GM19351 (cell line): ENCODE measurements around the gene ANKRD53.
A peak's percentile ranks its signal among the peaks of the same experiment; 100 is the strongest.
"Not testable (repeated sequence)": the region's sequence is repeated elsewhere in the genome, so short reads cannot be mapped to it uniquely, and the experiment has no call there.

ENCODE experiments used
- ATAC-seq: cut with Tn5 transposase; IDR thresholded peaks from one replicate; pipeline ENCODE4 v1.9.1; 2021; ENCODE audit warnings: mild to moderate bottlenecking, moderate library complexity; ENCODE audit not compliant: unreplicated experiment

ANKRD53 gene

DNA sequence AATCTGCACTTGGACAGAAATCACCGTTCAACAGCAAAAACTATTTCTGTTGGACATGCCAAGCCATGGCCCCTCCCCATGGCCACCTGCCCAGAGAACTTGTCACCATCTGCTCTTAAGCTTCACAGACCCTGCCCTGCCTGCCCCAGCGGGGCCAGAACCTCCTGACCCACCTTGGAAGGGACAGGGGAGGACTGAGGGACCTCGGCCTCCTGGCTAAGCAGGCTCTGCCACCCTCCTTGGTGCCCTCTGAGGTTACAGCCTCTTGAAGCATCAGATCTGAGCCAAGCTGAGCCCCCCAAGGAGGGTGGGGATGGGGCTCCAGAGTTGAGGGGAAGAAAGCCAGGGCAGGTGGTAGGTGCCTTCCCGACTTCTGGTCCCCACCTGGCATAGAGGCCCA, 9.7 kb downstream of the ANKRD53 start:
- no peak for ATAC-seq

DNA sequence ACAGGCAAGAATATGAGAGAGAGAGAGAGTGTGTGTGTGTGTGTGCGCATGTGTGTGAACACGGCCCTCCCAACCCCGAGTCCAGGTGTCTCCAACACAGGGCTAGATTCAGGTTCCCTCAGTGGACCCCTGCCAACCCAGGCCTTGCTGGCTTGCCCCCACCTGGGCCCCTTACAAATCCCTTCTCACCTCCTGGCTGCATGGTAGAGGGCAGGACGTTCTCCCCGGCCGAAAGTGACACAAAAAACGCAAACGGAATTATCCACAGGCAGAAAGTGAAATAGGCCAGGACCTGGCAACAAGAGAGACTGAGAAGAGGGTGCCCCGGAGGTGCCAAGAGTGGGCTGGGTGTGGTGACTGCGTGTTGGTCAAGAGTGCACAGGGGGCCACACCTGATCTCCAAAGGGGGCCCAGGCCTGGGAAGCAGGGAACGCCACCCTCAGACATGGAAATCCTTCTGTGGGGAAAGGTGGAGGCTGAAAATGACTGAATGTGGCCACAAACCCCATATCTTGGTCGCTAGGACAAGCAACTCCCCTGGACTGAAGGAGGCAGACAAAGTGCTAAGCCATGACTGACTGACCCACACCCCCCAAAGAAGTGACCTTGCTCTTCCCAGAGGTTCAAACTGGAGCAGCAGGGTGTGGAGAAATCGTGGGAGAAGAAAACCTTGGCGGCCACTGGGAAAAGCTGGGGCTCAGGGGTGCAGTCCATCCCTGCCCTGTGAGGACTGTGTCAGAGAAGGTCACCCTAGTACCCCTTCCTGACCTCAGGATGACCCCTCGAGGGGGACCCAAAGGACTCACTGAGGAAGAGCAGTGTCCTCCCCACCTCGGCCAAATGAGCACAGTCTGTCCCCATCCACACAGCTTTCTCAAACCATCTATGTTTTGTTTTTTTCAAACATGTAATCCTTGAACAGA, 10.6 kb downstream of the ANKRD53 start:
- no peak for ATAC-seq

DNA sequence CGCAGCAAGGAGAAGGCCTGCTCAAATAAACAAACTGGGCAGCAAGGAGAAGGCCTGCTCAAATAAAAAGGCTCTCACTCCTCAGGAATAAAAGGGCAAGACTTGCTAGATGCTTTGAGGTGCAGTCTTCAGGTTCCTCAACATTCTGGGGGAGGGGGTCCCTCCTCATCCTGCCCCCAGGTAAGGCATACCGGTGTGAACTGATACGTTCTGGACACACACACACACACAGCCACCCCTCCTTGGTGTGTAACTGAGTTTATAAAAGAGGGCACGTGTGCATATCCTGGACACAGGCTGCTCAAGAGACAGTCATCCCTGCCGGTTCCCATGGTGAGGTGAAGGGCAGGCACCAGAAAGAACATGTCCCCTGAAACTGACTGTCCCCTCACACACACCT, 11.8 kb downstream of the ANKRD53 start:
- no peak for ATAC-seq

DNA sequence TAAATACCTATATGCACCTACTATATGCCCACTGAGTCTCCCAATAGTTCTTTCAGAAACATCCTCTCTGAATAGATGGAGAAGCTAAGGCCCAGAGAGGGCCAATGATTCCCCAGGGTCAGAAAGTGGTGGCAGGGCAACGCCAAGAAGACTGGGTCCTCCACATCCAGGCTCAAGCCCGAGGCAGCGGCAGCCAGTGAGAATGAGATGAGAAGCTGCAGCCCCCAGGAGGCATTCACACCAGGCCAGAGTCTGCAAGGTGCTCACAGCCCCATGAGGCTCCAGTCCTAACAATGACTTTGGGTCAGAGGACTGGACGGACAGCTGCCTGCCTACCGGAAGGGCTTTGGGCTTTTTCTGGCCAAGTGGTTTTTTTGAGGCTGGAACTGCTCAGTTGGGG, 12.7 kb downstream of the ANKRD53 start:
- no peak for ATAC-seq

DNA sequence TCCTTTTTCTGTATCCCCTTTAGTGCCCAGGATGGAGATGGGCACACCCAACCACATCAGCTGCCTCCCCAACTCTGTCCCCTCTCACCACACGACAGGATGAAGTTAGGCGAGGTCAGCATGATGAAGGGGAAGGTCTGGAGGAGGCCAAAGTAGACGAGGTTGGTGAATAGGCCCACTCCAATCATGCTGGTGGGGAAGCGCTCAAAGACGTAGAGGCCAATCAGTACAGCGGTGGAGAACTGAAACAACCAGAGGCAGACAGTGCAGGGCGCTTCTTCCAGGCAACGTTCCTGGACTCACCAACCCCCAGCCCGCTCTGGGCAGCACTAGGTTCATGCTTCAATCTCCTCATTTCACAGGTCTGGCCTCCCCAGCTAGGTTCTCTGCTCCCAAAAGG, 13.3 kb downstream of the ANKRD53 start:
- no peak for ATAC-seq

DNA sequence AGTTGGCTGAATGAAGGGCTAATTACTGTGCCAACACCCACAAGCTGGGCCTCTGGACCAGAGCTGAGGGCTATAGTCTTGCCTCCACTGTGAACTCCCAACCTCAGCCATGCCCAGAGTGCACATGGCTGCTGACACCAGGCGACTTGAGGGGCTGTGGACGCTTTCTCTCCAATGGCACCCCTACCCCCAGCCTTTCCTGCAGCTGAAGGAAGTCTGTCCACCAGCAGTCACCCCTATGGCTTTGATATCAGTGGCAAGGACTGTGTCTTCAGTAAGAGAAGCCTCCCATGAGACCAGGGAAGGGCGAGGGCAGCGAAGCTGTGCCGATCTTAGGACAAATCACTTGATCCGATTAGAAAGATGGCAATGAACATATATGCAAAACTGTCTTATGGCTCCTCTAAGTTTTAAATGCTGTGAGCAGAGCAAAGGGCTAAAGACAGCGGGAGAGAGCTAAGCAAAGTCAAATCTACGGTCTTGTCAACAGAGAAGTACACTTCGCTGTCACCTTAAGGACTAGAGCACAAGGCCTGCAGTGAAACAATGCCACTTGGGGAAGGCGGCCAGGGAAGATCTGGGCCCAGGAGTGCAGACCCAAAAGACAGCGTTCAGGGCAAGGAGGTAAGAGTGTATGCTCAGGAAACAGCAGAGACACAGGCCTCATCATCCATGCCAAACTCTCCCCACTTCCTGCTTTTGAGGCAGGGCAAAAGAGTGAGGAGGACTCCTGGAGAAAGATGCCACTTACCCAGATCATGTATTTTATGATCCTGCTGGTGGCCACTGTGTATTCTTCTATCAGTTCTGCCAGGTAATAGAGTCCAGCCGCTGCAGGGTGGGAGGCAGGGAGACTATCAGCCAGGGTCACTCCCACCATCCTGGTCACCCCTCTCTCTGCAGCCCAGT, 14.8 kb downstream of the ANKRD53 start:
- ATAC-seq, result no peak

DNA sequence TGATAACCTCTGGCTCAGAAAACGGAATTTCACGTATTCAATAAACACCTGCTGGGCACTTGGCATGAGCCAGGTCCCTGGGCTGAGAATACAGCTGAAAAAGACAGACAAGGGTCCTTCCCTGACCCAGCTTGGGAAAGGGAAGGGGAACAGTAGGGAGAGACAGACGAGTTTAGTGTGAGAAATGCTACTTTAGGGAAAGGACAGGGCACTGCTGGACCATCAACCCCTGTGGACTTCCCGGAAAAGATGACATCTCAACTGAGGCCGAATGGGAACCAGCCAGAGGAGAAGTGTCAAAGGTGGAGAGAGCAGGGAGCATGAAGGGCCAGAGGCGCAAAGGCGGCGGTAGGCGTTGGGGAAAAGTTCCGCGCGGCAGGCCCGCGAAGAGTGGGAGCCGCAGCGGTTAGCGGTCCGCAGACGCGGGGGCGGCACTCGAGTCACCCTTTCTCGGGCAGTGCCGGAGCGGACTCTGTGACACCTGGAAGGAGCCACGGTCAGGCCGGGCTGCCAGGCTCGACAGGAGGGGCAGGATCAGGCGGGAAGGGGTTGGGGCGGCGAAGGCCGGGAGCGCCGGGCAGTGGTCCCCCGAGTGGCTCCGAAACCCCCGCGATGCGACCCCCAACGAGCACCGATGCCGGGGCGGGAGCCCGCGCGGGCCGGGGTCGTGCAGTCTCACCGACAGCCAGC, 15.7 kb downstream of the ANKRD53 start:
- peak; percentile 31 for ATAC-seq

DNA sequence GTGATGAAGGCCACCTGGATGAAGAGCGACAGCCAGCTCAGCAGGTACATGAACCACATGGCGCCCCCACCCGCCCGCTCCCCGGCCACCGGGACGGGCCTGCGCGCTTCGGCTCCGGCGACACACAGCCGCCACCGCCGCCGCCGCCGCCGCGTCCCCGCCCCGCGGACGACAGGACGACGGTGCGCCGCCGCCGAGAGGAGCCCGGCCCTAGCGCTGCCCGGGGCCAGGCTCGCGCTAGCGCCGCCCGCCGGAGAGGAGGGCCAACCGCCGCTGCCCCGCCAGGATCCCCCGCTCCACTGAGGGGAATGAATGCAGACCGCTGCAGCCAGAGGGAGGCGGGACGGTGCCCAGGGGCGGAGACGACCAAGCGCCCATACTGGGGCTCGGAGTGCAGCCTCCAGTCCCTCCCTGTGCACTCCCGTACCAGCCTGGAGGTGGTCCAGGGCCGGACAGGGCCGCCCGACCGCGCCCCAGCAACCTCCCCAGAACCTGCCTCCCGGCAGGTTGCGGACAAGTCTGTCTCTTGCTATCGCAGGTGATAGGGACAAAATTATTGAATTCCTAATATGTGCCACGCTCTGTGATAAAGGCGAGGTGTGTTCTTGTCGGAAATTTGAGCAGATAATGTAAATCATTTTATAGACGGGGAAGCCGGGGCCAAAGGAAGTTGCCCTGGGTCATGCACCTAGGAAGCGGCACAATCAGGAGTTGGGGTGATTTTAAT, 16.4 kb downstream of the ANKRD53 start, which contains the start of gene TEX261:
TEX261 (minus strand) TSS at position 175 of the 727 bp plus-strand sequence; CDS start at position 59, 116 bp downstream.
- peak; percentile 94 for ATAC-seq

DNA sequence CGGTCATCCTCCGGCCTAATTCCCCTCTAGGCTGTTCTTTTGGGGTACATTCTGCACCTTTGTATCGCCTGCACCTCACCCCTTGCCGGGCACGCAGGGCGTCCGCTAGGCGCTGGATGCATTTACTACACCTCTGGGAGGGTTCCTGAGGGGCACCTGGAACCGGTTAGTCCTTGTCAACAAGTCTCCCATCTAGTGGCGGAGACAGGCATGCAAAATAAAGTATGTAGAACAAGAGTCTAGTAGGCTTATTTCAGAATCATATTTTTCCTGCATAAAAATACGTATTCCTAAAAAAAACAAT, 16.9 kb downstream of the ANKRD53 start:
- ATAC-seq, result peak; percentile 56

DNA sequence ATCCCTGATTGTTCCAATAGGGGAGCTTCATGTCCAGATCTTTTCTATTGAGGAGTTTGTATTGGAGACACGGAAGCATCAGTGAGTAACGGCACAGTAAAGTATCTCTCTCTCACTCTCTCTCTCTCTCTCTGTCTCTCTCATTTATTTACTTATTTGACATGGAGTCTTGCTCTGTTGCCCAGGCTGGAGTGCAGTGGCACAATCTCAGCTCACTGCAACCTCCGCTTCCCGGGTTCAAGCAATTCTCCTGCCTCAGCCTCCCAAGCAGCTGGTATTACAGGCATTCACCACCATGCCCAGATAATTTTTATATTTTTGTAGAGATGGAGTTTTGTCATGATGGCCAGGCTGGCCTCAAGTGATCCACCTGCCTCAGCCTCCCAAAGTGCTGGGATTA, 20.5 kb downstream of the ANKRD53 start:
- ATAC-seq, result not testable (repeated sequence)

DNA sequence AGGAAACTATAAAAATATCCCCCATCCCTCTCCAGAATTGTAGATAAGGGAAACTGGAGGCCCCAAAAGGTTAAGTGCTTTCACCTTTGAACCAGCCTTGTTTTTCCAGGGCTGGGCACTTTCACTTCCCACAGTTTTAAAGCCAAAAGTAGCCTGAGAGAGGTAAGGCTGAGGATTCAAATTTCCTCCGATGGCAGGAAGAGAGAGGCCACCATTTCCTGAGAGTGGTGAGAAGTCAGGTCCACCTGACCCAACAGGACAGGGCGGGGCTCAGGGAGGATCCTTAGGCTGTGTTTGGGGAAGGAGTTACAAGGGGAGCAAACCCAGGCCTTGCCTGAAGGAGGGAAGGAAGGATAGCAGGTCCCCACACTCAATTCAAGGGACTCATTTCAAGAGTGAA, 20.9 kb downstream of the ANKRD53 start:
- no peak for ATAC-seq

DNA sequence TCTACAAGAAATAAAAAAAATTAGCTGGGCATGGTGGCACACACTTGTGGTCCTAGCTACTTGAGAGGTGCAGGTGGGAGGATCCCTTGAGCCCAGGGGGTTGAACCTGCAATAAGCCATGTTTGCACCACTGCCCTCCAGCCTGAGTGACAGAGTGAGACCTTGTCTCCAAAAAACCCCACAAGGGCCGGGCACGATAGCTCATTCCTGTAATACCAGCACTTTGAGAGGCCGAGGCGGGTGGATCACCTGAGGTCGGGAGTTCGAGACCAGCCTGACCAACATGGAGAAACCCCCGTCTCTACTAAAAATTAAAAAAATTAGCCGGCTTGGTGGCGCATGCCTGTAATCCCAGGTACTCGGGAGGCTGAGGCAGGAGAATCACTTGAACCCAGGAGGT, 21.5 kb downstream of the ANKRD53 start:
- ATAC-seq, result not testable (repeated sequence)

DNA sequence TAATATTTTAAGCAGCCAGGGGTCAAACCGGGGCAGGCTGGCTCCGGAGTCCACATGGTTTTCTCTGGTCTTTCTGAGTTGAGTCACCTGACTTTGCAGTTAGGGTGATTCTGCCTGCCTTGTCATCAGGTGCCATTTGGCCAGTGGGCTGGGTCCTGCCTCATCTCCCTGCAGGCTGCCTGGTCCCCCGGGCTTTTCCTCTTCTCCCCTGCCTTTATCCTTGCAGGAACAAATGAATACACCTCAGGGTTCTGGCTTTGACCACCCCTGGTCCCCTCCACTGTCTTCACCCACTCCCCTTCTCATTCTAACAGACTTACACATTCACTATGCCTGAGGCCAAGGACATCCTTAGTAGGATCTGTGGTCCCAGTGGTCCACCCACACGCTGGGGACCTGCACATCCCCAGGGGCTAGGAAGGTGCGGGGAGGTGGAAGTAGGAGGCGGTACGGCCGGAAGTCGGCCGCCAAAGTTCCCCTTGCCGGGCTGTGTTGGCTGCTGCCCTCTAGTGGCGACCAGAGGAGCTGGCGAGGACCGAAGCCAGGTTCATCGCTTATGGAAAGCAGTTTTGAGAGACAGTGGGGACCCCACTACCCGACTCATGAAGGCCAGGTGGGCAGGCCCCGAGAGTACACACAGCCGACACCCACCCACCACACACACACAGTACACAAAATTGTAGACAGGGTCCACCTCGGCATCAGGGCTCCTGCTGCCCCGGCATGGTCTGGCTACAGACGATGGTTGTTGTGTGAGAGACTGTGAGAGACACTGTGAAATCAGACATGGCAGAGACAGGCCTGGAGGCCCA, 22.6 kb downstream of the ANKRD53 start:
- peak; percentile 98 for ATAC-seq

DNA sequence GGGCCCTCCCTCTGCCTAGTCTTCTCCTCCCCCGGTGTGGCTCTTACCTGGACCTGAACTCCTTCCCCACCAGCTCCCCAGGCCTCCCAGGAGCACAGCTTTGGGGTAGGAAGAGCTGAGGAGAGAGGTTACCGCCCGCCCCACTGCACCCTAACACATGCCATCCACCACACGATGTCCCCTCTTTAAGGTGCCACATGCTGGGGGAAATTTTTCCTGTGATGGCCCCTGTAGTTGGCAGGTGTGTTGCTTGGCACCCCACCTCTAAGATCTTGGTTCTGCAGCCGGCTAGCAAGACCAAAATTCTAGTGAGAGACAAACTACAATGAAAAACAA, 23.1 kb downstream of the ANKRD53 start:
- no peak for ATAC-seq

DNA sequence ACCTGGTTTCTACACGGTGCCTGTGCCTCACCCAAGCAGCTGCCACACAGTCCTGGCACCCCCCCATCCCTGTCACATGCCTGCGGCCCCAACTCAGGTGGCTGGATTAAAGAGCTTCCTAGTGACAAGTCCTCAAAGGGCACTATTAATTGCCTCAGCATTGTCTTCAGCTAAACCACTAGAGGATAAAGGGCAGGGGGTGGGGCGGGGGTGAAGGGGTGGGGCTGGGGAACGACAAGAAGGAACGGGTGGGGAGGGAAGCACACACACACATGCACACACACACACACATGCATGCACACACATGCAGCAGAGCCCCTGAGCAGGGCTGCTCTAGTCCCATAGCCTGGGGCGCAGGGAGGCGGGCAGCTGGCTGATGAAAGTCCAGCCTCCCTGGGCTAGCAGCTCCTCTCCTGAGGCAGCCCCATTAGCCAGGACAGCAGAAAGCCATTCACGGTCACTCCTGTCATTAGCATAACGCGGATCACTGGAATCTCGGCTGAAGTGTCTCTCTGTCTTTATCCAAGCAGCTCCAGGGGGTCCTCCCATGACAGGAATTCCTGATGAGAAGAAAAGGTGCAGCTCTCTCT, 23.6 kb downstream of the ANKRD53 start:
- no peak for ATAC-seq

DNA sequence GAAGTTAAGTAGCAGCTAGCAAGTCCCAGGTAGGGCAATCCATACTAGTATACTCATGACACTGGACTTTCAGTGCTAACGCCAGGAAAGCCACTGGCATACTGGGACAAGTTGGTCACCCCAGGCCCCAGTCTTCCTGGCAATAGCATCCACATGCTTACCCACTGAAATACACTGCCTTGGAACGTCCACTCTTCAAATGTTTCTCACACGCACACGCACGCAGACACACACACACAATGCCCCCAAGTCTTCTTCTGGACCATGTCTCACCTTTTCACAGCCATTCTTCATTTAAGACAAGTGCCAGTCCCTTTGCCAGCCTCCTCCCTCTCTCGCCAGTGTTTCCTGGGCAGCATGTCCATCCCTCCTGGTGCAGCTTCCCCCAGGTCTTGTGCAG, 25.0 kb downstream of the ANKRD53 start:
- no peak for ATAC-seq

DNA sequence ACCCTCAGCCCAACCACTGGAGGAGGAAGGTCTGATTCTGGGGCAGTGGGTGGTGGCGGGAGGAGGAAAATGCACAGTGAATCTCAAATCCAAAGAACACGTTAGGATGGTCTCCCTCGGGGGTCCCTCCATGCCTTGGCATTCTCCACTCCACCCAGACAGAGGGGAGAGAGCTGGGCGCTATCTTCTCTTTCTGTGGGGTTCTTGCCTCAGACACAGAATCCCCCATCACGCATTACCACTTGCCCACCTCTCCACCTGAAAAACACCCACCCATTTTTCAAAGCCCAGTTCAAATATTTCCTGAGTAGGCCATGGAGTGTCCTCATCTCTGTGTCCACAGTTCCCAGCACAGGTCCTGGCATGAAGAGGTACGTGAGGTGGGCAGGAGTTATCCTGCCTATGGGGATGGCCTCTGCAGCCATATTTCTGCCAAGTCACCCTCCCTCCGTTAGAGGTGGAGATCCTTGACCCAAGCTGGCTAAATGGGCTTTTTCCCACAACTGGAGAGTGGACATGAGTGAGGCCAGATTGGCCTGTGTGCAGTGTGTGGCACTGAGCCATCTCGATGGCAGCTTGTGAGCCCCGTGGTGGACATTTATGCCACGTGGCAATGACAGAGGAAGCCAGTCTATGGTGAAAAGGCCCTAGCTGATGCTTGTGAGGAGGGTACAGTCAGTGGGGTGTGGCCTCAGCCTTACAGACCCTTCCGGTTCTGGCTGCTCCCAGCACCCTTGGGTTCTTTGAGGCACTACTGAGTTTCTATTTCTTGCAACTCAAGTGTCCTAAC, 25.7 kb downstream of the ANKRD53 start:
- no peak for ATAC-seq

DNA sequence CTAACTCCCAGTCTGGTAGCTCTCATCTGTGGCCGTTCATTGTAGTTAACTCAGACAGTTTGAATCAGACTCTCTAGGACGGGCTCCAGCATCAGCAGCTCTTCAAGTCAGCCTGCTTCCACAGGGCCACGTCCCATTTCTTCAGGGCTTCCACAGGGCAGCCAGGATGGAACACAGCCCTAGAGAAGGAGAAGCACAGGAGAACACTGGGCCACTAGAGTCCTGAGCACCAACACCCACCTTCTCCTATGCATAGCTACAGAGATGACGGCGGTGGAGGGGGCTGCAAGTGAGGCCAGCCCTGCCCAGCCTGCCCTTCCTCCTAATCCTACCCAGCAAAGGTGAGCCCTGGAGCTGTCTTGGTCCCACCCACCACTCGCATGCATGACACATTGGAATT, 26.4 kb downstream of the ANKRD53 start:
- ATAC-seq, result no peak
